DOHH2 (cell line): ENCODE data around the gene NFIB.

Experiments used
- H3F3A ChIP-seq: fragments of 200-600 bp; sonication (generic), shearing (Covaris generic); 2 replicates; pipeline ENCODE4 v1.6.0; 2016; ENCODE audit warnings: antibody characterized with exemption, mild to moderate bottlenecking; ENCODE audit not compliant: control insufficient read depth, insufficient read depth
- H3K27ac ChIP-seq: fragments of 200-600 bp; sonication (generic); 2 replicates; pipeline ENCODE4 v1.5.1; 2014; ENCODE audit warnings: low read depth, mild to moderate bottlenecking, low read length, moderate library complexity
- H3K27me3 ChIP-seq: fragments of 200-600 bp; sonication (generic); 2 replicates; pipeline ENCODE4 v1.6.1; 2014; ENCODE audit warnings: mild to moderate bottlenecking, low read length, mixed read lengths; ENCODE audit not compliant: control insufficient read depth
- H3K36me3 ChIP-seq: fragments of 200-600 bp; sonication (generic); 2 replicates; pipeline ENCODE4 v1.6.1; 2014; ENCODE audit warnings: mild to moderate bottlenecking, low read length, moderate library complexity, mixed read lengths; ENCODE audit not compliant: control insufficient read depth
- H3K4me1 ChIP-seq: fragments of 200-600 bp; sonication (generic); 2 replicates; pipeline ENCODE4 v1.6.1; 2014; ENCODE audit warnings: mild to moderate bottlenecking, low read length, mixed read lengths; ENCODE audit not compliant: control insufficient read depth
- H3K4me2 ChIP-seq: fragments of 200-600 bp; sonication (generic); 2 replicates; pipeline ENCODE4 v1.6.0; 2014; ENCODE audit warnings: mild to moderate bottlenecking, low read length, moderate library complexity
- H3K4me3 ChIP-seq: fragments of 200-600 bp; sonication (generic); 2 replicates; pipeline ENCODE4 v1.5.1; 2014; ENCODE audit warnings: mild to moderate bottlenecking, low read length, mixed read lengths
- H3K79me2 ChIP-seq: fragments of 200-600 bp; sonication (generic); 2 replicates; pipeline ENCODE4 v1.6.1; 2014; ENCODE audit warnings: mild to moderate bottlenecking, low read length, mixed read lengths; ENCODE audit not compliant: control insufficient read depth
- H3K9me2 ChIP-seq: fragments of 200-600 bp; sonication (generic); replicated peaks from 2 replicates; pipeline ENCODE4 v1.6.1; 2014; ENCODE audit warnings: mild to moderate bottlenecking, low read length, mixed read lengths; ENCODE audit not compliant: control insufficient read depth
- H3K9me3 ChIP-seq: fragments of 200-600 bp; sonication (generic); 2 replicates; pipeline ENCODE4 v1.6.1; 2014; ENCODE audit warnings: antibody characterized with exemption, low read length, mixed read lengths; ENCODE audit not compliant: control insufficient read depth, insufficient read depth
- H4K20me1 ChIP-seq: fragments of 200-600 bp; sonication (generic); 2 replicates; pipeline ENCODE4 v1.6.0; 2014; ENCODE audit warnings: low read depth, mild to moderate bottlenecking, antibody characterized with exemption, low read length, moderate library complexity; ENCODE audit not compliant: control insufficient read depth, insufficient read depth
- CTCF ChIP-seq: fragments of 200-600 bp; sonication (generic); IDR thresholded peaks from one replicate; pipeline ENCODE4 v1.5.1; 2014; ENCODE audit warnings: antibody characterized with exemption, mild to moderate bottlenecking, low read depth, low read length; ENCODE audit not compliant: poor library complexity, severe bottlenecking
- EZH2phosphoT487 ChIP-seq: fragments of 200-600 bp; sonication (generic); IDR thresholded peaks from 2 replicates; pipeline ENCODE4 v1.6.1; 2017; ENCODE audit warnings: borderline replicate concordance, mild to moderate bottlenecking, antibody characterized with exemption, low read length, moderate library complexity, mixed read lengths

Gene NFIB

GRCh38 chr9:14246951-14247350, 67.0 kb downstream of the NFIB start:
- no peak overlapping the region for H3K27ac ChIP-seq
- no peaks in the 10 kb centered on the region for H3K4me1 ChIP-seq
- no peaks in the 10 kb centered on the region for H3K79me2 ChIP-seq
- TF ChIP-seq CTCF (no peak), EZH2phosphoT487 (no peak)
- H3K4me2 ChIP-seq = no peak overlapping the region
- H3K4me3 ChIP-seq = no peak overlapping the region
- H3K27me3 ChIP-seq = no peaks in the 10 kb centered on the region
- H3K9me2 ChIP-seq = no peaks in the 10 kb centered on the region
- no peaks in the 10 kb centered on the region for H4K20me1 ChIP-seq
- no peaks in the 10 kb centered on the region for H3F3A ChIP-seq
- H3K9me3 ChIP-seq = no peaks in the 10 kb centered on the region
- H3K36me3 ChIP-seq = no peaks in the 10 kb centered on the region

- H3K79me2 ChIP-seq = no peaks in the 10 kb centered on the region
- H3K9me3 ChIP-seq = no peaks in the 10 kb centered on the region
- H3K27ac ChIP-seq = no peak overlapping the region
- TF ChIP-seq CTCF = no peak
- TF ChIP-seq EZH2phosphoT487 = no peak
- H3K9me2 ChIP-seq = no peaks in the 10 kb centered on the region
- no peaks in the 10 kb centered on the region for H3F3A ChIP-seq
- no peaks in the 10 kb centered on the region for H3K4me1 ChIP-seq
- H3K27me3 ChIP-seq = no peaks in the 10 kb centered on the region
- no peak overlapping the region for H3K4me2 ChIP-seq
- no peak overlapping the region for H3K4me3 ChIP-seq
- no peaks in the 10 kb centered on the region for H4K20me1 ChIP-seq
- H3K36me3 ChIP-seq = no peaks in the 10 kb centered on the region
These were observed 67.9 kb downstream of the NFIB start for GRCh38 chr9:14245901-14246525.

- H3K27ac ChIP-seq = no peak overlapping the region
- no peaks in the 10 kb centered on the region for H3K9me2 ChIP-seq
- H4K20me1 ChIP-seq = no peaks in the 10 kb centered on the region
- H3K4me1 ChIP-seq = no peaks in the 10 kb centered on the region
- TF ChIP-seq EZH2phosphoT487 = no peak
- TF ChIP-seq CTCF = no peak
- no peaks in the 10 kb centered on the region for H3K79me2 ChIP-seq
- H3K36me3 ChIP-seq = no peaks in the 10 kb centered on the region
- no peaks in the 10 kb centered on the region for H3F3A ChIP-seq
- H3K4me2 ChIP-seq = no peak overlapping the region
- no peaks in the 10 kb centered on the region for H3K9me3 ChIP-seq
- no peak overlapping the region for H3K4me3 ChIP-seq
- no peaks in the 10 kb centered on the region for H3K27me3 ChIP-seq
These were observed 70.4 kb downstream of the NFIB start for GRCh38 chr9:14243514-14244042.
